ENCODE data around the gene EXOSC10.

GRCh38 chr1:11138029-11138428, 38.4 kb upstream of the EXOSC10 start:
- TF ChIP-seq GATA2 (IDR thresholded peaks at IDR 0.05; ENCODE audit: low read depth, low read length): no peak
- no peak for TF ChIP-seq GATA3 (IDR thresholded peaks at IDR 0.05; ENCODE audit: low read depth, low read length)
